ENCODE measurements around the gene SYNGR3. TPM values are rescaled to one million over a fixed set of nuclear protein-coding genes. Genes with fewer than 3 reads are reported as not detected.

SYNGR3 gene
- polyA plus RNA-seq, 3 donors, result 0.20 to 0.29 TPM; not detected in 1

DNA sequence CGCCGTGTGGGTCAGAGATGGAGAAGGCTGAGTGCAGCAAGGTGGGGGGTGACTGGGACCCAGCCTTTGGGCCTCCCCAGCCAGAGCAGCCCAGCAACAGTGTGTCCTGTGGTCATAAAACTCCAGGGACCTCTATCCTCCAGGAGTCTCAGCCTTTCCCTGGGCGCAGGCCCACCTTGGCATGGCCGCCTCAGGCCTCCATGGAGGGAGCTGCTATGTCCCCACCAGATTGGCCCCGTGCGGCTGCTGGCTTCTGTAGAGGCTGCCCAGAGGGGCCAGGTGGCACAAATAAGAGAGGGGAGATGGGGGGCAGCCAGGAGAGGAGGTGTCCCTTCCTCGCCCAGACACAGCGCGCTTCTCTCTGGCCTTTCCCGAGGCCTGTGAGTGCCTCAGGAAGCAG is 2.6 kb upstream of the SYNGR3 start:
- Histone ChIP-seq H2AFZ (ENCODE audit: insufficient read depth, low read depth, low read length, poor library complexity, severe bottlenecking) (no peak overlapping the region), H3K4me3 (replicated peaks in 1 of 3; ENCODE audit: low read depth in 2 of 3, low read length in 3 of 3) (no peak overlapping the region), H3K27me3 (ENCODE audit: control insufficient read depth in 2 of 2, insufficient read depth in 2 of 2, low read length in 2 of 2) (peaks cover 24 to 44% of the 10 kb centered on the region in 2 donors), H4K20me1 (ENCODE audit: insufficient read depth, low read length) (peaks cover 7% of the 10 kb centered on the region), H3K27ac (ENCODE audit: low read depth in 1 of 2, low read length in 2 of 2) (no peak overlapping the region), H3K36me3 (replicated peaks in 1 of 2; ENCODE audit: control insufficient read depth in 1 of 2, insufficient read depth in 2 of 2, low read length in 2 of 2) (peaks cover 12 to 18% of the 10 kb centered on the region in 2 donors), H3K79me2 (ENCODE audit: insufficient read depth, low read length) (no peaks in the 10 kb centered on the region), H3K9me3 (replicated peaks in 1 of 2; ENCODE audit: control insufficient read depth in 1 of 2, insufficient read depth in 1 of 2, low read length in 2 of 2) (peaks cover 2 to 12% of the 10 kb centered on the region in 2 donors), H3K4me1 (ENCODE audit: control insufficient read depth in 1 of 2, insufficient read depth in 2 of 2, low read length in 2 of 2) (peaks cover 38 to 46% of the 10 kb centered on the region in 2 donors), H3K4me2 (replicated peaks; ENCODE audit: extremely low read depth, low read length, poor library complexity, severe bottlenecking) (no peak overlapping the region), H3K9ac (ENCODE audit: insufficient read depth, low read length, poor library complexity, severe bottlenecking) (no peak overlapping the region)
- Mint-ChIP-seq H3K27me3 (ENCODE audit: low read depth in 3 of 3) (peaks cover 46 to 60% (median 48%) of the 10 kb centered on the region in 3 donors), H3K27ac (no peak overlapping the region), H3K4me1 (peaks cover 31% of the 10 kb centered on the region), H3K9me3 (peaks cover 0 to 25% (median 14%) of the 10 kb centered on the region in 7 donors), H3K36me3 (peaks cover 30 to 35% of the 10 kb centered on the region in 2 donors), H3K4me3 (no peak overlapping the region)
- 96% methylated on average over 5 of the region's 10 CpGs for WGBS (ENCODE audit: insufficient coverage)
- intact Hi-C loops (cut with micrococcal nuclease), result no loop called here
- no peak for DNase-seq
- TF ChIP-seq, protein P1, sequence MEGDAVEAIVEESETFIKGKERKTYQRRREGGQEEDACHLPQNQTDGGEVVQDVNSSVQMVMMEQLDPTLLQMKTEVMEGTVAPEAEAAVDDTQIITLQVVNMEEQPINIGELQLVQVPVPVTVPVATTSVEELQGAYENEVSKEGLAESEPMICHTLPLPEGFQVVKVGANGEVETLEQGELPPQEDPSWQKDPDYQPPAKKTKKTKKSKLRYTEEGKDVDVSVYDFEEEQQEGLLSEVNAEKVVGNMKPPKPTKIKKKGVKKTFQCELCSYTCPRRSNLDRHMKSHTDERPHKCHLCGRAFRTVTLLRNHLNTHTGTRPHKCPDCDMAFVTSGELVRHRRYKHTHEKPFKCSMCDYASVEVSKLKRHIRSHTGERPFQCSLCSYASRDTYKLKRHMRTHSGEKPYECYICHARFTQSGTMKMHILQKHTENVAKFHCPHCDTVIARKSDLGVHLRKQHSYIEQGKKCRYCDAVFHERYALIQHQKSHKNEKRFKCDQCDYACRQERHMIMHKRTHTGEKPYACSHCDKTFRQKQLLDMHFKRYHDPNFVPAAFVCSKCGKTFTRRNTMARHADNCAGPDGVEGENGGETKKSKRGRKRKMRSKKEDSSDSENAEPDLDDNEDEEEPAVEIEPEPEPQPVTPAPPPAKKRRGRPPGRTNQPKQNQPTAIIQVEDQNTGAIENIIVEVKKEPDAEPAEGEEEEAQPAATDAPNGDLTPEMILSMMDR (IDR thresholded peaks at IDR 0.05), result no peak

DNA sequence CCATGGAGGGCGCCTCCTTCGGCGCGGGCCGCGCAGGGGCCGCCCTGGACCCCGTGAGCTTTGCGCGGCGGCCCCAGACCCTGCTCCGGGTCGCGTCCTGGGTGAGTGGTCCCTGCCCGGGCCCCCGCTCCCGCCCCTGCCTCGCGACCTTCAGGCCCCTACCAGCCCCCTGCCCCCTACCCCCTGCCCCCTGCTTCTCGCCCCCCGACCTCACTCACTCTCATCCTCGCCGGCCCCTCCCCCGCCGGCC is 256 bp downstream of the SYNGR3 start:
- Histone ChIP-seq H3K27me3 (ENCODE audit: control insufficient read depth in 2 of 2, insufficient read depth in 2 of 2, low read length in 2 of 2) (peaks cover 20 to 33% of the 10 kb centered on the region in 2 donors), H3K4me1 (ENCODE audit: control insufficient read depth in 1 of 2, insufficient read depth in 2 of 2, low read length in 2 of 2) (peaks cover 23% of the 10 kb centered on the region in 2 donors), H2AFZ (ENCODE audit: insufficient read depth, low read depth, low read length, poor library complexity, severe bottlenecking) (no peak overlapping the region), H3K79me2 (ENCODE audit: insufficient read depth, low read length) (no peaks in the 10 kb centered on the region), H3K36me3 (replicated peaks in 1 of 2; ENCODE audit: control insufficient read depth in 1 of 2, insufficient read depth in 2 of 2, low read length in 2 of 2) (peaks cover 12 to 18% of the 10 kb centered on the region in 2 donors), H3K9ac (ENCODE audit: insufficient read depth, low read length, poor library complexity, severe bottlenecking) (no peak overlapping the region), H4K20me1 (ENCODE audit: insufficient read depth, low read length) (peaks cover 2% of the 10 kb centered on the region), H3K4me2 (replicated peaks; ENCODE audit: extremely low read depth, low read length, poor library complexity, severe bottlenecking) (peak overlapping the region; percentile 34), H3K9me3 (replicated peaks in 1 of 2; ENCODE audit: control insufficient read depth in 1 of 2, insufficient read depth in 1 of 2, low read length in 2 of 2) (peaks cover 7 to 8% of the 10 kb centered on the region in 2 donors), H3K27ac (ENCODE audit: low read depth in 1 of 2, low read length in 2 of 2) (no peak overlapping the region), H3K4me3 (replicated peaks in 1 of 3; ENCODE audit: low read depth in 2 of 3, low read length in 3 of 3) (no peak overlapping the region)
- DNase-seq, result no peak
- intact Hi-C loops (cut with micrococcal nuclease), result no loop called here
- 3% methylated on average over 11 of the region's 25 CpGs for WGBS (ENCODE audit: insufficient coverage)
- Mint-ChIP-seq H3K27me3 (ENCODE audit: low read depth in 3 of 3) (peaks cover 35 to 52% (median 42%) of the 10 kb centered on the region in 3 donors), H3K4me3 (no peak overlapping the region), H3K9me3 (peaks cover 0 to 16% (median 11%) of the 10 kb centered on the region in 7 donors), H3K36me3 (peaks cover 25 to 26% of the 10 kb centered on the region in 2 donors), H3K4me1 (peaks cover 20% of the 10 kb centered on the region), H3K27ac (no peak overlapping the region)
- TF ChIP-seq, protein P1 (IDR thresholded peaks at IDR 0.05), result no peak

All from CD14-positive monocyte (primary cell).